Esophagus muscularis mucosa (tissue), 4 donors: ENCODE results near the gene VGF. TPM values are rescaled to one million over a fixed set of nuclear protein-coding genes. Genes with fewer than 3 reads are reported as not detected.
"Not testable (repeated sequence)": the region's sequence is repeated elsewhere in the genome, so short reads cannot be mapped to it uniquely, and the experiment has no call there.

Experiments used
- DNase-seq: peaks from one replicate; pipeline ENCODE4 v3.0.0-alpha.2; 2017; ENCODE audit errors: extremely low spot score
- H3K27ac ChIP-seq, 4 donors: fragments of 200-600 bp; sonication (generic); replicated peaks in 1 of 4; 1 replicate in 3 of 4; 2 replicates in 1 of 4; pipeline ENCODE4 v1.5.1; 2016 to 2019; ENCODE audit warnings: mild to moderate bottlenecking in 1 of 4
- H3K27me3 ChIP-seq, 4 donors: fragments of 200-600 bp; sonication (generic); one replicate each; pipeline versions ENCODE4 v1.5.1 to v1.6.0; 2016 to 2019
- H3K36me3 ChIP-seq, 4 donors: fragments of 200-600 bp; sonication (generic); one replicate each; pipeline ENCODE4 v1.5.1; 2016 to 2019
- H3K4me1 ChIP-seq, 4 donors: fragments of 200-600 bp; sonication (generic); one replicate each; pipeline ENCODE4 v1.5.1; 2016 to 2019
- H3K4me3 ChIP-seq, 4 donors: fragments of 200-600 bp; sonication (generic); 1 replicate in 2 of 4; 2 replicates in 2 of 4; pipeline ENCODE4 v1.5.1; 2016 to 2019; ENCODE audit warnings: mild to moderate bottlenecking in 4 of 4, moderate library complexity in 1 of 4
- H3K9me3 ChIP-seq, 4 donors: fragments of 200-600 bp; sonication (generic); 1 replicate in 3 of 4; 2 replicates in 1 of 4; pipeline ENCODE4 v1.5.1; 2016 to 2019
- CTCF ChIP-seq, 3 experiments: fragments of 200-600 bp in 2 of 3; fragments of 450-650 bp in 1 of 3; sonication (generic) in 2 of 3; IDR thresholded peaks; one replicate each; pipeline ENCODE4 v1.5.1; 2017 to 2019; ENCODE audit warnings: antibody characterized with exemption in 3 of 3, mild to moderate bottlenecking in 2 of 3, moderate library complexity in 1 of 3
- EP300 ChIP-seq: sonication (generic); formaldehyde crosslinking; IDR thresholded peaks from one replicate; pipeline ENCODE4 v1.6.1; 2017; ENCODE audit warnings: antibody characterized with exemption
- POLR2A ChIP-seq: fragments of 450-650 bp; IDR thresholded peaks from one replicate; pipeline ENCODE4 v1.6.1; 2017; ENCODE audit warnings: antibody characterized with exemption, moderate library complexity, mild to moderate bottlenecking, low read depth
- POLR2AphosphoS5 ChIP-seq, 2 donors: sonication (generic); formaldehyde crosslinking; IDR thresholded peaks; one replicate each; pipeline ENCODE4 v1.6.1; 2017; ENCODE audit warnings: antibody characterized with exemption in 2 of 2
- WGBS: methylation state at CpG from one replicate; pipeline ENCODE4 v1.1.5; 2018; 5-methylcytosine and 5-hydroxymethylcytosine counted together
- intact Hi-C: fragments of 100-400 bp; cut with DNase I; formaldehyde crosslinking; loops from one replicate; pipeline ENCODE4 v1.15.1; 2023
- total RNA-seq, 4 donors: library from RNA; depleted of rRNA; stranded (reverse); fragments of >200 nt; gene quantifications; one replicate each; pipeline versions ENCODE4 v1.1.0 to v1.2.1, GENCODE V29; 2016

The VGF gene
- total RNA-seq, 4 donors from 2014 or later, result 0.23 to 0.33 (median 0.26) TPM; not detected in 1

- peaks cover 8 to 12% (median 11%) of the 10 kb centered on the region in 4 donors for H3K4me1 ChIP-seq
- 23% methylated on average over 24 of the region's 75 CpGs for WGBS
- no peak for DNase-seq
- TF ChIP-seq POLR2A (no peak), POLR2AphosphoS5 (IDR thresholded peaks at IDR 0.05) (no peak), CTCF (IDR thresholded peaks at IDR 0.05) (no peak), EP300 (no peak)
- H3K36me3 ChIP-seq, result peaks cover 9 to 13% (median 11%) of the 10 kb centered on the region in 4 donors
- intact Hi-C loops, result no loop called here
- peaks cover 6 to 72% (median 30%) of the 10 kb centered on the region in 4 donors for H3K27me3 ChIP-seq
- peak overlapping the region; percentile 11 to 37 (median 25) for H3K4me3 ChIP-seq
- no peaks in the 10 kb centered on the region for H3K9me3 ChIP-seq
- H3K27ac ChIP-seq, result no peak overlapping the region
Measured at GRCh38 chr7:101201695-101202602, 36.6 kb upstream of the VGF start.

GRCh38 chr7:101200862-101201599, 35.7 kb upstream of the VGF start, which contains the start of gene MOGAT3:
MOGAT3 (minus strand) TSS chr7:101201036; CDS start chr7:101200854, 182 bp downstream.
- no peak within 1 kb of the TSS for H3K27ac ChIP-seq
- H3K36me3 ChIP-seq, result peaks cover 2 to 4% (median 3%) of the 10 kb centered on the region in 4 donors
- intact Hi-C loops, result no loop called here
- H3K4me1 ChIP-seq, result peaks cover 8 to 12% (median 11%) of the 10 kb centered on the region in 4 donors
- TF ChIP-seq POLR2A (no peak), CTCF (IDR thresholded peaks at IDR 0.05) (no peak), POLR2AphosphoS5 (IDR thresholded peaks at IDR 0.05) (no peak), EP300 (no peak)
- no peak for DNase-seq
- peaks cover 6 to 81% (median 32%) of the 10 kb centered on the region in 4 donors for H3K27me3 ChIP-seq
- 41% methylated on average over 19 of the region's 21 CpGs for WGBS
- no peaks in the 10 kb centered on the region for H3K9me3 ChIP-seq
- H3K4me3 ChIP-seq, result peak within 1 kb of the TSS; percentile 11 to 37 (median 25)

GRCh38 chr7:101200504-101200861, 35.1 kb upstream of the VGF start:
- 93% methylated on average over 2 of the region's 2 CpGs for WGBS
- intact Hi-C loops, result no loop called here
- TF ChIP-seq EP300 (no peak), POLR2AphosphoS5 (IDR thresholded peaks at IDR 0.05) (no peak), POLR2A (no peak), CTCF (IDR thresholded peaks at IDR 0.05) (no peak)
- Histone ChIP-seq H3K4me3 (no peak overlapping the region), H3K9me3 (no peaks in the 10 kb centered on the region), H3K4me1 (peaks cover 8 to 12% (median 11%) of the 10 kb centered on the region in 4 donors), H3K27ac (no peak overlapping the region), H3K27me3 (peaks cover 6 to 86% (median 32%) of the 10 kb centered on the region in 4 donors), H3K36me3 (no peaks in the 10 kb centered on the region)
- DNase-seq, result no peak

- Histone ChIP-seq H3K4me1 (peaks cover 8 to 12% (median 11%) of the 10 kb centered on the region in 4 donors), H3K27me3 (peaks cover 6 to 94% (median 32%) of the 10 kb centered on the region in 4 donors)
- intact Hi-C loops, result loop anchor here (10.0 kb wide), 1 partner anchor 55 kb away; no protein-coding TSS in a partner anchor
- H3K4me3 ChIP-seq, H3K27ac ChIP-seq, DNase-seq, H3K36me3 ChIP-seq, H3K9me3 ChIP-seq: not testable (repeated sequence)
- 95% methylated on average over 10 of the region's 10 CpGs for WGBS
Measured at GRCh38 chr7:101199522-101199921, 34.2 kb upstream of the VGF start.

GRCh38 chr7:101198476-101198875, 33.1 kb upstream of the VGF start:
- WGBS, result 71% methylated on average over 14 of the region's 14 CpGs
- no peak for DNase-seq
- Histone ChIP-seq H3K4me1 (peaks cover 8 to 12% (median 11%) of the 10 kb centered on the region in 4 donors), H3K4me3 (no peak overlapping the region), H3K9me3 (no peaks in the 10 kb centered on the region), H3K27ac (no peak overlapping the region), H3K36me3 (no peaks in the 10 kb centered on the region), H3K27me3 (peaks cover 6 to 94% (median 32%) of the 10 kb centered on the region in 4 donors)
- TF ChIP-seq CTCF (IDR thresholded peaks at IDR 0.05) (no peak), POLR2AphosphoS5 (IDR thresholded peaks at IDR 0.05) (no peak), POLR2A (no peak), EP300 (no peak)
- intact Hi-C loops, result loop anchor here (10.0 kb wide), 1 partner anchor 54 kb away; no protein-coding TSS in a partner anchor
